Measurements from ENCODE around the gene BCO1. TPM values are rescaled to one million over a fixed set of nuclear protein-coding genes. Genes with fewer than 3 reads are reported as not detected.

BCO1 gene
- total RNA-seq, 2 experiments from 2014 or later: not detected

GRCh38 chr16:81265658-81266451, 27.4 kb downstream of the BCO1 start:
- no peaks in the 10 kb centered on the region for H3K36me3 ChIP-seq (ENCODE audit: insufficient read depth, low read length)
- no peaks in the 10 kb centered on the region for H3K4me1 ChIP-seq (ENCODE audit: insufficient read depth, low read length, poor library complexity, severe bottlenecking)
- H3K9me2 ChIP-seq (ENCODE audit: insufficient read depth, low read length): no peaks in the 10 kb centered on the region
- H3K4me2 ChIP-seq (ENCODE audit: low read length): no peak overlapping the region
- no peak overlapping the region for H3K27ac ChIP-seq (ENCODE audit: low read depth, low read length, poor library complexity, severe bottlenecking)
- no peak overlapping the region for H3K4me3 ChIP-seq (ENCODE audit: low read depth, low read length, poor library complexity, severe bottlenecking)
- ChIA-PET POLR2A (interaction anchor here (0.6 to 0.7 kb wide), 2 partner anchors 249 to 703 kb away, joined by 4 read pairs; no protein-coding TSS in a partner anchor), CTCF (ENCODE audit: unreplicated experiment) (no interaction called here)
- no peaks in the 10 kb centered on the region for H3K9me3 ChIP-seq (ENCODE audit: low read length)
- no TSS peak for BruUV-seq (replicated peaks)
- no peak overlapping the region for H2AFZ ChIP-seq (ENCODE audit: low read length)
- TF ChIP-seq EZH2phosphoT487 (IDR thresholded peaks at IDR 0.05; ENCODE audit: borderline replicate concordance, low read depth, low read length) (no peak), CTCF (conservative IDR thresholded peaks at IDR 0.05; ENCODE audit: low read length) (no peak)
- H4K20me1 ChIP-seq (ENCODE audit: insufficient read depth, low read length): no peaks in the 10 kb centered on the region
- no peaks in the 10 kb centered on the region for H3K79me2 ChIP-seq (ENCODE audit: insufficient read depth, low read depth, low read length)
- no peak for DNase-seq (ENCODE audit: low spot score)
- intact Hi-C loops (cut with micrococcal nuclease; ENCODE audit: unreplicated experiment): no loop called here

- no peak overlapping the region for H3K4me3 ChIP-seq (ENCODE audit: low read depth, low read length, poor library complexity, severe bottlenecking)
- no peaks in the 10 kb centered on the region for H3K79me2 ChIP-seq (ENCODE audit: insufficient read depth, low read depth, low read length)
- no peak overlapping the region for H3K4me2 ChIP-seq (ENCODE audit: low read length)
- H3K36me3 ChIP-seq (ENCODE audit: insufficient read depth, low read length): no peaks in the 10 kb centered on the region
- CTCF ChIA-PET (ENCODE audit: unreplicated experiment): no interaction called here
- no peaks in the 10 kb centered on the region for H3K4me1 ChIP-seq (ENCODE audit: insufficient read depth, low read length, poor library complexity, severe bottlenecking)
- no peak overlapping the region for H3K27ac ChIP-seq (ENCODE audit: low read depth, low read length, poor library complexity, severe bottlenecking)
- no peak overlapping the region for H2AFZ ChIP-seq (ENCODE audit: low read length)
- no peaks in the 10 kb centered on the region for H3K9me3 ChIP-seq (ENCODE audit: low read length)
- no TSS peak for BruUV-seq (replicated peaks)
- intact Hi-C loops (cut with micrococcal nuclease; ENCODE audit: unreplicated experiment): no loop called here
- H3K9me2 ChIP-seq (ENCODE audit: insufficient read depth, low read length): no peaks in the 10 kb centered on the region
- no peaks in the 10 kb centered on the region for H4K20me1 ChIP-seq (ENCODE audit: insufficient read depth, low read length)
- TF ChIP-seq CTCF (conservative IDR thresholded peaks at IDR 0.05; ENCODE audit: low read length): no peak
- no peak for TF ChIP-seq EZH2phosphoT487 (IDR thresholded peaks at IDR 0.05; ENCODE audit: borderline replicate concordance, low read depth, low read length)
- POLR2A ChIA-PET: interaction anchor here (0.7 kb wide), 1 partner anchor 248 kb away, joined by 4 read pairs; no protein-coding TSS in a partner anchor
- no peak for DNase-seq (ENCODE audit: low spot score)
These were observed 28.2 kb downstream of the BCO1 start for GRCh38 chr16:81266680-81267095.

- H3K79me2 ChIP-seq (ENCODE audit: insufficient read depth, low read depth, low read length): no peaks in the 10 kb centered on the region
- H4K20me1 ChIP-seq (ENCODE audit: insufficient read depth, low read length): no peaks in the 10 kb centered on the region
- BruUV-seq (replicated peaks): no TSS peak
- no peaks in the 10 kb centered on the region for H3K9me3 ChIP-seq (ENCODE audit: low read length)
- TF ChIP-seq CTCF (conservative IDR thresholded peaks at IDR 0.05; ENCODE audit: low read length) (no peak), EZH2phosphoT487 (IDR thresholded peaks at IDR 0.05; ENCODE audit: borderline replicate concordance, low read depth, low read length) (no peak)
- H3K27ac ChIP-seq (ENCODE audit: low read depth, low read length, poor library complexity, severe bottlenecking): no peak overlapping the region
- no peak overlapping the region for H3K4me2 ChIP-seq (ENCODE audit: low read length)
- H3K36me3 ChIP-seq (ENCODE audit: insufficient read depth, low read length): no peaks in the 10 kb centered on the region
- H3K4me3 ChIP-seq (ENCODE audit: low read depth, low read length, poor library complexity, severe bottlenecking): no peak overlapping the region
- no peaks in the 10 kb centered on the region for H3K4me1 ChIP-seq (ENCODE audit: insufficient read depth, low read length, poor library complexity, severe bottlenecking)
- no peak for DNase-seq (ENCODE audit: low spot score)
- CTCF ChIA-PET (ENCODE audit: unreplicated experiment): no interaction called here
- H3K9me2 ChIP-seq (ENCODE audit: insufficient read depth, low read length): no peaks in the 10 kb centered on the region
- intact Hi-C loops (cut with micrococcal nuclease; ENCODE audit: unreplicated experiment): no loop called here
- no peak overlapping the region for H2AFZ ChIP-seq (ENCODE audit: low read length)
- POLR2A ChIA-PET: interaction anchor here (0.6 kb wide), 1 partner anchor 22 kb away, joined by 3 read pairs; no protein-coding TSS in a partner anchor
These were observed 30.0 kb downstream of the BCO1 start for GRCh38 chr16:81268509-81268908.
